ENCODE measurements around the gene LSM4. TPM values are rescaled to one million over a fixed set of nuclear protein-coding genes. Genes with fewer than 3 reads are reported as not detected.

LSM4 gene
- total RNA-seq, result 122 and 147 TPM in 2 replicates

DNA sequence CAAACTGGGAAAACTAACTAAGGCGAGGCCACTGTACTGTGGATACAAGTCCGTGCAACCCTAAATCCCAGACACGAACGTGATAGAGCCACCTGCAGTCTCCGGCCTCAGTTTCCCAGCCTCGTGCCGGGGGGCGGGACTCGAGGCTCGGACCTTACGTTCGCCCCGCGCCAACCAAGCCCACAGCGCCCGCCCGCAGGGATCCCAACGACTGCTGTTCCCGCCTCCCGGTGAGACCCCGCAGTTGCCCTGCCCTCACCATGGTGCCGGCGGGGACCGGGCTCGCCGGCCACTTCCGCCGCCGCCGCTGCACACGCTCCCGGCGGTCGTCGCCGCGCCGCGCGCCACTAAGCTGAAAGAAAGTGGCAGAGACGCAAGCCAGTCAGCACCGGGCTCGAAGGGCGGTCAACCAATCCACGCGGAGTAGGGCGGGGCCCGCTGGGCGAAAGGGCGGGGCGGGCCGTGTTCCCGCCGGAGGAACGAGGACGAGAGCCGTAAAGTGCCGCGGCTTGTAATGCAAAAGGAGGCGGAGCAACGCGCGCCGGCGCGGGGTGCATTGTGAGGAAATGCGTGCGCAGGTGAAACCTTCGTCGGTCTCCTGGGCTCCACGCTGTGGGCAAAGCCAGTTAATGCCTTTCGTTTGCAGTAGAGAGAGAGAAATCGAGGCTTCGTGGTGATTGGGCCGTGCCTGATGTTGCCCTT, at the start of gene LSM4:
Gene LSM4 (minus strand): TSS at position 318 of the 702 bp plus-strand sequence. CDS start 56 bp downstream, at position 262.

GRCh38 chr19:18340190-18340989, 17.5 kb upstream of the LSM4 start, which contains the start of gene PGPEP1:
Gene PGPEP1, plus strand, starts transcription at chr19:18340598. Its CDS starts 84 bp downstream, at chr19:18340682.

GRCh38 chr19:18281082-18282020, 41.5 kb downstream of the LSM4 start, which contains the start of gene JUND:
Gene JUND, minus strand, starts transcription at chr19:18281622. Its CDS starts 138 bp downstream, at chr19:18281484.

GRCh38 chr19:18274219-18274780, 48.6 kb downstream of the LSM4 start, which contains the start of gene IQCN:
Gene IQCN, minus strand, starts transcription at chr19:18274452. Its CDS starts 4,974 bp downstream, at chr19:18269478.

Other genes starting within 250 kb of the LSM4 start
- 0.06 and 0.26 TPM in 2 replicates for gene IL12RB1, start 236.1 kb downstream of the LSM4 start, total RNA-seq
- 3.4 and 4.5 TPM in 2 replicates for gene MAST3, start 225.3 kb downstream of the LSM4 start, total RNA-seq
- 8.2 and 13.9 TPM in 2 replicates for gene PIK3R2, start 169.9 kb downstream of the LSM4 start, total RNA-seq
- gene IFI30, start 149.3 kb downstream of the LSM4 start, total RNA-seq, result 39.4 and 59.7 TPM in 2 replicates
- gene MPV17L2, start 129.9 kb downstream of the LSM4 start, total RNA-seq, result 7.5 and 14.0 TPM in 2 replicates
- 3.4 and 6.6 TPM in 2 replicates for gene RAB3A, start 119.0 kb downstream of the LSM4 start, total RNA-seq
- gene PDE4C, start 96.6 kb downstream of the LSM4 start, total RNA-seq, result 0.12 and 0.26 TPM in 2 replicates
- gene IQCN, start 48.6 kb downstream of the LSM4 start, total RNA-seq, result 0.13 and 0.87 TPM in 2 replicates
- 85.7 and 119 TPM in 2 replicates for gene JUND, start 41.5 kb downstream of the LSM4 start, total RNA-seq
- 60.6 and 62.5 TPM in 2 replicates for gene PGPEP1, start 17.5 kb upstream of the LSM4 start, total RNA-seq
- gene GDF15, start 63.1 kb upstream of the LSM4 start, total RNA-seq, result 41.1 and 66.9 TPM in 2 replicates
- gene LRRC25, start 74.5 kb upstream of the LSM4 start, total RNA-seq, result 0.06 TPM in 1 of 2 replicates, not detected in the other
- 54.1 and 66.1 TPM in 2 replicates for gene SSBP4, start 96.3 kb upstream of the LSM4 start, total RNA-seq
- gene ISYNA1, start 115.1 kb upstream of the LSM4 start, total RNA-seq, result 9.6 and 10.8 TPM in 2 replicates
- gene ELL, start 199.0 kb upstream of the LSM4 start, total RNA-seq, result 16.1 and 18.0 TPM in 2 replicates
- gene FKBP8, start 220.5 kb upstream of the LSM4 start, total RNA-seq, result 256 and 259 TPM in 2 replicates
- gene KXD1, start 234.8 kb upstream of the LSM4 start, total RNA-seq, result 70.0 and 82.8 TPM in 2 replicates
- gene UBA52, start 248.8 kb upstream of the LSM4 start, total RNA-seq, result 850 and 972 TPM in 2 replicates